K562 (cell line): ENCODE results near the gene ZNF792. TPM values are rescaled to one million over a fixed set of nuclear protein-coding genes. Genes with fewer than 3 reads are reported as not detected.
A peak's percentile ranks its signal among the peaks of the same experiment; 100 is the strongest.
"Not testable (repeated sequence)": the region's sequence is repeated elsewhere in the genome, so short reads cannot be mapped to it uniquely, and the experiment has no call there.

ENCODE experiments used
- ATAC-seq: fragments of 200-7000 bp; cut with Tn5 transposase; 3 replicates; pipeline ENCODE4 v1.9.1; 2020; ENCODE audit warnings: moderate library complexity
- BruUV-seq: library from RNA; stranded (reverse); fragments of 400-500 nt; replicated peaks from 2 replicates; lab custom pipeline; 2021; lab: Mats Ljungman, UMichigan
- CTCF ChIA-PET: fragments of 300-600 bp; formaldehyde crosslinking; extraction: SDS; loops from one replicate; lab custom pipeline; 2021; ENCODE audit warnings: low intra/inter-chr PET ratio; lab: Yijun Ruan, JAX
- POLR2A ChIA-PET: fragments of 300-600, 350-650 bp; sonication (Branson Sonifier 250); formaldehyde crosslinking; extraction: SDS; loops from one replicate; lab custom pipeline; 2021; ENCODE audit warnings: antibody characterized with exemption, inconsistent platforms; lab: Yijun Ruan, JAX
- DNase-seq, 4 experiments: peaks; one replicate each; pipeline versions ENCODE4 v3.0.0 to v3.0.0-alpha.2; 2011 to 2018; ENCODE audit warnings: low spot score in 3 of 4, mixed read lengths in 3 of 4; ENCODE audit errors: extremely low read depth in 1 of 4
- FAIRE-seq: peaks from 2 replicates; lab custom pipeline; 2011; peaks lifted over from hg19 to GRCh38; lab: Jason Lieb, UNC
- H2AFZ ChIP-seq: 2 replicates; pipeline ENCODE4 v1.6.0; 2011; ENCODE audit warnings: low read depth, low read length, control low read depth, inconsistent platforms
- H3K27ac ChIP-seq: fragments of 200-600 bp; 3 replicates; pipeline ENCODE4 v1.8.0; 2011; ENCODE audit warnings: low read depth, mild to moderate bottlenecking, control low read depth, inconsistent platforms, low read length, moderate library complexity, mixed read lengths; ENCODE audit errors: extremely low read depth
- H3K27me3 ChIP-seq, 2 experiments: fragments of 300-600 bp in 1 of 2; 2 replicates in 1 of 2; 3 replicates in 1 of 2; pipeline versions ENCODE4 v1.6.0 to v1.8.0; 2011; ENCODE audit warnings: inconsistent platforms in 2 of 2, low read length in 2 of 2, mild to moderate bottlenecking in 1 of 2, mixed read lengths in 1 of 2, moderate library complexity in 1 of 2; ENCODE audit not compliant: control insufficient read depth in 2 of 2, insufficient read depth in 2 of 2
- H3K36me3 ChIP-seq: fragments of 300-600 bp; 3 replicates; pipeline ENCODE4 v1.8.0; 2011; ENCODE audit warnings: mild to moderate bottlenecking, low read length, inconsistent platforms; ENCODE audit not compliant: control insufficient read depth, insufficient read depth
- H3K4me1 ChIP-seq, 2 experiments: fragments of 200-600 bp in 1 of 2; replicated peaks in 1 of 2; 2 replicates in 1 of 2; 3 replicates in 1 of 2; pipeline versions ENCODE4 v1.5.1 to v1.8.0; 2011; ENCODE audit warnings: inconsistent platforms in 2 of 2, low read length in 2 of 2, mild to moderate bottlenecking in 1 of 2, mixed read lengths in 1 of 2, moderate library complexity in 1 of 2; ENCODE audit not compliant: control insufficient read depth in 2 of 2, insufficient read depth in 2 of 2
- H3K4me2 ChIP-seq: 2 replicates; pipeline ENCODE4 v1.6.1; 2011; ENCODE audit warnings: low read length, control low read depth, inconsistent platforms, mixed read lengths; ENCODE audit not compliant: insufficient read depth
- H3K4me3 ChIP-seq: fragments of 200-600 bp; sonication (generic), shearing (Covaris generic); 2 replicates; pipeline ENCODE4 v1.5.1; 2016; ENCODE audit warnings: control low read depth, inconsistent platforms
- H3K79me2 ChIP-seq: fragments of 200-600 bp; 3 replicates; pipeline ENCODE4 v1.8.0; 2011; ENCODE audit warnings: low read length, inconsistent platforms; ENCODE audit not compliant: control insufficient read depth, insufficient read depth
- H3K9ac ChIP-seq, 2 experiments: 2 replicates each; pipeline versions ENCODE4 v1.6.0 to v1.6.1; 2011; ENCODE audit warnings: low read depth in 2 of 2, low read length in 2 of 2, control low read depth in 1 of 2, inconsistent platforms in 1 of 2, mild to moderate bottlenecking in 1 of 2, mixed read lengths in 1 of 2; ENCODE audit not compliant: insufficient read depth in 1 of 2
- H3K9me1 ChIP-seq: one replicate; pipeline ENCODE4 v1.6.0; 2011; ENCODE audit warnings: inconsistent platforms, mild to moderate bottlenecking, low read length, moderate library complexity; ENCODE audit not compliant: control insufficient read depth, insufficient read depth
- H3K9me3 ChIP-seq: replicated peaks from 2 replicates; pipeline ENCODE4 v1.5.1; 2011; ENCODE audit warnings: low read depth, low read length, inconsistent platforms; ENCODE audit not compliant: control insufficient read depth, insufficient read depth
- H4K20me1 ChIP-seq: replicated peaks from 2 replicates; pipeline ENCODE4 v1.6.1; 2011; ENCODE audit warnings: low read length, inconsistent platforms, mixed read lengths; ENCODE audit not compliant: control insufficient read depth, insufficient read depth
- CBX3 ChIP-seq, 2 experiments: IDR thresholded peaks; 1 replicate in 1 of 2; 2 replicates in 1 of 2; pipeline ENCODE4 v1.6.1; 2012; ENCODE audit warnings: inconsistent platforms in 2 of 2, low read length in 2 of 2, borderline replicate concordance in 1 of 2, control low read depth in 1 of 2
- DDX20 ChIP-seq: fragments of 450-650 bp; IDR thresholded peaks from 2 replicates; pipeline ENCODE4 v1.6.1; 2016; ENCODE audit warnings: missing genetic modification characterization, low read depth, mild to moderate bottlenecking, missing compliant biosample characterization, moderate library complexity
- HIVEP1 ChIP-seq: fragments of 250-450 bp; sonication (Bioruptor Pico); IDR thresholded peaks from 2 replicates; pipeline ENCODE4 v1.4.0; 2020; ENCODE audit warnings: mild to moderate bottlenecking
- RBM39 ChIP-seq: fragments of 200-400 bp; formaldehyde crosslinking; optimal IDR thresholded peaks from 2 replicates; pipeline ENCODE3; 2018; ENCODE audit warnings: low read depth, low read length
- TEAD1 ChIP-seq, 2 experiments: fragments of 450-650 bp in 1 of 2; sonication (generic) in 1 of 2; formaldehyde crosslinking; IDR thresholded peaks; 2 replicates each; pipeline versions ENCODE4 v1.4.0 to v1.8.0; 2020 to 2022; ENCODE audit warnings: mild to moderate bottlenecking in 2 of 2, missing genetic modification reagents in 1 of 2
- ZC3H4 ChIP-seq: sonication (generic); formaldehyde crosslinking; IDR thresholded peaks from 2 replicates; pipeline ENCODE4 v1.9.0; 2021; ENCODE audit warnings: missing genetic modification reagents, borderline replicate concordance
- ZNF280B ChIP-seq: fragments of 250-450 bp; sonication (Bioruptor Pico); IDR thresholded peaks from 2 replicates; pipeline ENCODE4 v1.5.1; 2021; ENCODE audit warnings: mild to moderate bottlenecking
- ZNF3 ChIP-seq: fragments of 250-450 bp; sonication (Bioruptor Pico); IDR thresholded peaks from 2 replicates; pipeline ENCODE4 v1.5.0; 2021; ENCODE audit warnings: mild to moderate bottlenecking, moderate library complexity
- WGBS: fragments of 100-300 bp; shearing (Covaris generic); methylation state at CpG from one replicate; pipeline ENCODE4 v1.1.6; 2016; ENCODE audit warnings: low coverage, mixed read lengths; ENCODE audit not compliant: insufficient coverage; ENCODE audit errors: missing lambda C conversion rate; 5-methylcytosine and 5-hydroxymethylcytosine counted together
- in situ Hi-C: fragments of 300-500 bp; cut with MboI; formaldehyde crosslinking; loops from 4 replicates; pipeline ENCODE4 v1.15.0; 2018; ENCODE audit warnings: inconsistent platforms, mixed read lengths
- intact Hi-C: fragments of 100-400 bp; cut with micrococcal nuclease; formaldehyde crosslinking; loops from 2 replicates; pipeline ENCODE4 v1.14.2; 2022
- polyA plus RNA-seq, 8 experiments: library from polyadenylated mRNA; depleted of rRNA in 4 of 8; stranded (reverse) in 5 of 8; unstranded in 3 of 8; fragments of >200 nt; fragmentation: Nextera tagmentation in 2 of 8; fragmentation: Illumina TruSeq in 1 of 8; extraction: Ambion mirVana in 2 of 8; extraction: Trizol in 1 of 8; gene quantifications; 2 replicates each; pipeline versions ENCODE4 v1.2.1 to v1.2.3, GENCODE V29; 2011 to 2014; ENCODE audit warnings: inconsistent platforms in 1 of 8, missing spikeins in 1 of 8
- total RNA-seq, 7 experiments: library from RNA; depleted of rRNA in 6 of 7; stranded (reverse); fragments of >200 nt in 6 of 7; fragmentation: Illumina TruSeq in 2 of 7; extraction: Trizol in 2 of 7; gene quantifications; 2 replicates each; pipeline versions ENCODE4 v1.2.1 to v1.2.3, GENCODE V29; 2011 to 2021; ENCODE audit warnings: low replicate concordance in 1 of 7

Gene ZNF792
- total and polyA plus RNA-seq, 9 of the 15 experiments (the other 6 are each of a cell fraction or from before 2014, with no cell fraction given) = 3.3 to 16.5 (median 10.4) TPM

- peak overlapping the region; percentile 49; the same call in 1 of the 2 replicates for H2AFZ ChIP-seq
- intact Hi-C loops = no loop called here
- ChIA-PET CTCF (no interaction called here), POLR2A (no interaction called here)
- 0 out of 2 replicates have a peak, but pooled peaks cover 2% of the 10 kb centered on the region for H3K9me3 ChIP-seq
- no peak overlapping the region for H3K27ac ChIP-seq
- peaks cover 0 to 10% of the 10 kb centered on the region in 2 experiments; a peak in 1 of 5 replicates for H3K27me3 ChIP-seq
- DNase-seq = no peak
- TF ChIP-seq RBM39 = no peak
- no peak for TF ChIP-seq ZNF3 (CRISPR knock-in tag)
- TF ChIP-seq DDX20 (tag) = no peak
- TF ChIP-seq ZNF280B (CRISPR knock-in tag) = no peak
- 0 out of 3 replicates have a peak, but pooled peaks of 1 of the 2 experiments have one; percentile 8 for TF ChIP-seq CBX3 (IDR thresholded peaks at IDR 0.05; ENCODE audit: borderline replicate concordance in 1 of 2, low read length in 2 of 2)
- no peak for TF ChIP-seq TEAD1 (CRISPR knock-in tag; IDR thresholded peaks at IDR 0.05)
- TF ChIP-seq HIVEP1 (CRISPR knock-in tag) = no peak
- no peak for TF ChIP-seq ZC3H4 (CRISPR knock-in tag)
- H3K4me3 ChIP-seq = no peak overlapping the region
- no peaks in the 10 kb centered on the region for H4K20me1 ChIP-seq
- H3K36me3 ChIP-seq = no peaks in the 10 kb centered on the region
- 44% methylated on average over 8 of the region's 9 CpGs for WGBS
- BruUV-seq = no TSS peak
- H3K9me1 ChIP-seq = no peaks in the 10 kb centered on the region
- no peak overlapping the region for H3K9ac ChIP-seq
- no peak for FAIRE-seq
- ATAC-seq = no peak
- H3K79me2 ChIP-seq = no peaks in the 10 kb centered on the region
- peaks cover 7 to 10% of the 10 kb centered on the region in 2 experiments; a peak in 4 of 5 replicates for H3K4me1 ChIP-seq
- in situ Hi-C loops = no loop called here
- no peak overlapping the region for H3K4me2 ChIP-seq
These were observed 30.2 kb upstream of the ZNF792 start for GRCh38 chr19:34994286-34994642.

GRCh38 chr19:34992582-34992981 lies 28.6 kb upstream of the ZNF792 start:
- 25% methylated on average over 7 of the region's 7 CpGs for WGBS
- not testable (repeated sequence) for ATAC-seq

More at GRCh38 chr19:34992582-34992981, 28.6 kb upstream of the ZNF792 start:
- H3K4me2 ChIP-seq, H3K9me3 ChIP-seq, H3K9me1 ChIP-seq, FAIRE-seq, CTCF ChIA-PET, H3K79me2 ChIP-seq, in situ Hi-C loops, H3K36me3 ChIP-seq, DNase-seq, intact Hi-C loops, H4K20me1 ChIP-seq, H3K4me1 ChIP-seq, H3K27ac ChIP-seq, H3K4me3 ChIP-seq, H2AFZ ChIP-seq, H3K9ac ChIP-seq, BruUV-seq: not testable (repeated sequence)
- peaks cover 0 to 14% of the 10 kb centered on the region in 2 experiments; a peak in 1 of 5 replicates for H3K27me3 ChIP-seq
- POLR2A ChIA-PET = interaction anchor here (0.9 to 1.0 kb wide), 2 partner anchors 9 to 15 kb away, joined by 3 to 4 read pairs; no protein-coding TSS in a partner anchor
